ENCODE measurements around the gene WNT16.
"Not testable (repeated sequence)": the region's sequence is repeated elsewhere in the genome, so short reads cannot be mapped to it uniquely, and the experiment has no call there.

WNT16 gene

DNA sequence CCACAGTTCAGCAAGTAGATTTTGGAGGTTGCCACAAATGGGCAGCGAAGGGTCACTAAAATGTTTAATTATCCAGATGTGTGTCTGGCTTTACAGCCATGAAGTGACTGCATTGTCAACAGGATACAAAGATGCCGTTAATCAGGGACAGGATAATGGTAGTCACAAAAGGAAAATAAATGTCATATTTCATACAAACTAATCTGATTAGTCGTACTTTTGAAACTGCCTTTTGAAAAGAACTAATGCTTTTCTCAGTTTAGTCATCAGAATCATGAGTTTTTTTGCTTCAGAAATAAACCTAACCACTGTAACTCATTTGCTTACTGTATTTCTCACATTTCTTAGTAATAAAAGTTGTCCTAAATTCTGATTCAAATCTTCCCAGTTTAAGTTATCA, 22.2 kb upstream of the WNT16 start:
- DNase-seq (ENCODE audit: low read depth, low spot score) = no peak

DNA sequence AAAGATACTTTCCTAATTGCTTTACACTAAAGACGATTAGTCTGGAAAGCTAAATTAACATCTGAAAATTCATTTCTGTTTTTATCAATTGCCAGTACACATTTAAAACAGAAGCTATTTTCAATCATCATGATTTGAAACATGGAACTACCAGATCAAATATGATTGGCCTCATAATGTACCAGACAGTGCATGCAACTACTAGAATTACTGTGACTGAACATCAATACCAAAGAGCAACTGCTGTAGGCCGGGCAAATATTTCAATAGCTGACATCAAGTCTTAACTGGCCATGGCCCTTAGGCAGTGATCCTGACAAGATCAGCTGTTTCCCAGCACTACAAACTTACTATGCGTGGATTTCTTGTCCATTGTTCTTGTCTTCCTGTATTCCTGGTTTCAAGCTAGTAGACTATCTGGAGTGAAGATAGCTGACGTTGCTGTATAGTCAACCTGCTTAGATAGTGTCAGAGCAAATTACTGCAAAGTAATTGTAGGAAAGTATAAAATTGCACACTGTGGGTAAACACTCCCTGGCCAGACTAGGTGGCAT, 21.7 kb upstream of the WNT16 start:
- no peak for DNase-seq (ENCODE audit: low read depth, low spot score)

DNA sequence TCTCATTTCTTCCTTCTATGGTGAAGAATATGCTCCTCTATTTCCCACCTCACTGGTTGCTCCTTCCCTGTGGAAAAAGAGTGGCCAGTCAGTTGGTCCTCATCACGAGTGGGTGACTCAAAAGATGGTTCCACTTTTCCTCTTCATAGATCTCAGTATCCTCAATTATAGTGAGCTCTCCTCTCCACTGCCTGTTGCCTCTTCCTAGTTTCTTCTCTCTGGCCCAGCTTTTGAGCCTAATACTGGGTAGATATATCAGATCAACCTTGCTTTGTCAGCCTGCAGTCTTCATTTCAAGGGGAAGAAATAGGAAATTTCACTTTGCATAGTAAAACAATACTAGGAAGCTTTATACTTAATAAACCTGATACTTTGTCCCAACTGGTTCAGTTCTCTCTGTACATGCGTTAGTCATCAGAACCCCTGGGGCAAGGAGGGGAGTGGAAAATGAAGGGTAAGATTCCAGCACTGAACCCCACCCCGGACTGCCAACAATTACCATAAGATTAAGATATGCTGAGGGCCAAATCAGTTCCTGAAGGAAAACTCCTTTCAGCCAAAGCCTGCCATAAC, 15.5 kb upstream of the WNT16 start:
- DNase-seq (ENCODE audit: low read depth, low spot score) = no peak

DNA sequence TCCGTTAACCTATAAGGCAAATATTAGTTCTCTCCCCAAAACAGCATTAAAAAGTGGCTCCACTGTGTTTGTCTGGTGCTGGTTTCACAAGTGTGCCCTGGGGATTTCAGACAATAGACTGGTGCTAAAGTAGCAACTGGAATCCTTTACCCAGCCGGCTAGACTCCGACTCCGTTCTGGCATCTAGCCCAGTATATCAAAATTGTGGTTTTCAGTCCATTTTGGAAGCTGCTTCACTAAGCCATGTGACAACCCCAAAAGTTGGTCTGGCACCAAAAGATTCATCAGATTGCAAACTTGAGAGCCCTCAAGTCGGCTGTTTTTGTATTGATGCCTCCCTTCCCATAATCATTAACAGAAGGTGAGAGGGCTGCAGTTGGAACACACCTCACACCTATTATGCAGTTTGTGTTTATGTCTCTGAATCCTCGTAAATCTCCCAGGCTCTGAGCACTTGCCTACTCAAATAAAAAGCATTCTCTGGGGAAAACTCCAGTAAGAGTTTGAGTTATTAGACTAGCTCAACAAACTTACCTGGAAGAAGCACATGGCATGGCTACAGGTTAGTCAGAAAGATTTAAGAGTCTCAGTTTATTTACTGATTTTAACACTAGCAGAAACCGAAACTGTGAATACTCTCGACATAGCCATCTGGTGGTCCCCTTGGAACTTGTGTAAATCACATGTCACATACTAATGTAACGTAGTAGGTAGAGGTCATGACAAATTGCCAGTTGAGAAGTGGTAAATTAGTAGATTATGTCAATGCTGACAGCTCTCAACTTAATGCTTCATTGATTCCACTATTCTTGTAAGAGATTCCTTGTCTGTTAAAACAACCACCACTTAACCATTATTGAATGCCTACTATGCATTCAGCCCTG, 14.8 kb upstream of the WNT16 start:
- DNase-seq (ENCODE audit: low read depth, low spot score) = no peak

DNA sequence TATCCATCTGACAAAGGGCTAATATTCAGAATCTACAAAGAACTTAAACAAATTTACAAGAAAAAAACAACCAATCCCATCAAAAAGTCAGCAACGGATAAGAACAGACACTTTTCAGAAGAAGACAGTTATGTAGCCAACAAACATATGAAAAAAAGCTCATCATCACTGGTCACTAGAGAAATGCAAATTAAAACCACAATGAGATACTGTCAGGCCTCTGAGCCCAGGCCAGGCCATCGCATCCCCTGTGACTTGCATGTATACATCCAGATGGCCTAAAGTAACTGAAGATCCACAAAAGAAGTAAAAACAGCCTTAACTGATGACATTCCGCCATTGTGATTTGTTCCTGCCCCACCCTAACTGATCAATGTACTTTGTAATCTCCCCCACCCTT, 13.6 kb upstream of the WNT16 start:
- DNase-seq (ENCODE audit: low read depth, low spot score) = not testable (repeated sequence)

DNA sequence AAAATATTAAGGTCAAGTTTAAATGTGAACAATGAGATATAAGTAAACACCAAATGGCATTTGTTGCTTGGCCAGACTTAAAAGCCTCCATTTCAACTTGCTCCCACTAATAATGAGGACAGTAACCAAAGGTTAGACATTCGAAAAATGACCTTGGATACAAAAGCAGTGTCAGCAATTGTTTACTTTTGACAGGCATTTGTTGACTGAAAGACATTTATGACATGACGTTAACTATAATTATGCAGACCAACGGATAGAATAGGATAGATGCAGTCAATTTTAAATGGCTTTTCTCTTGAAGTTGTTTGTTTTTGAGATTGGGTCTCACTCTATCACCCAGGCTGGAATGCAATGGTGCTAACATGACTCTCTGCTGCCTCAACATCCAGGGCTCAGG, 6.3 kb upstream of the WNT16 start:
- no peak for DNase-seq (ENCODE audit: low read depth, low spot score)

DNA sequence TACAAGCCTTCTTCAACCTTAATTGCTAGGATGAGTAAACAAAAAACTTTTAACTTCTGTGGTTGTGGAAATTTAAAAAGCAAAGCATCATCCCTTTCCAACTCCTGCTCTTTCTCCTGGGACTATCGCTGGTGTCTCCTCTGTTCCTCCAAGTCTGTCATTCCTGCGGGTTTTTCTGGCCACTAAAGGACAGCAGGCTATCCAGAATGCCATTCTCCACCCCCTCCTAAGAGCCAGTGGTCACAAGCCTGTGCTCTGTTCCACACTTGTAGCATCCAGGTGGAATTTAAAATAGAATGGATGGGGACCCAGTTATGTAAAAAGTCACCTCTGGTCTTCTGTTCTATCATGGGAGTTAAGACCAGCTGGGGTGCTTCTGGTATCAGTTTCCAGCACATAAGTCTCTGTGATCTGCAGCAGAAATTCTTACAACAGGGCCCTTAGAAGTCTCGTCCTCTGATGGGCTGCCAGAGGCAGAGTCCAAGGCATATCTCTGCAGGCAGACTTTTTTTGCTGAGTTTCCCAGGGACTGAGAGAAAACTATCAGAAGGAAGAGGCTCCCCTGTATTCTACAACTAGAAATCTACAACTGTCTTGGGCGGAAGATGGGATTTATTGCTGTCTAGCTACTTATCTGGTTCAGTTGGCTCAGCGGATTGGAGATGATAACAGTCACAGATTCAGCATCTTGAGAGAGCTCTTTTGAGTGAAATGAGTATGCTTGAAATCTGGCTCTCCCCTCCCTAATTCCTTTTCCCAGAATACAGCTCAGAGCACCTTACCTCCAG, 5.1 kb upstream of the WNT16 start:
- DNase-seq (ENCODE audit: low read depth, low spot score) = no peak

DNA sequence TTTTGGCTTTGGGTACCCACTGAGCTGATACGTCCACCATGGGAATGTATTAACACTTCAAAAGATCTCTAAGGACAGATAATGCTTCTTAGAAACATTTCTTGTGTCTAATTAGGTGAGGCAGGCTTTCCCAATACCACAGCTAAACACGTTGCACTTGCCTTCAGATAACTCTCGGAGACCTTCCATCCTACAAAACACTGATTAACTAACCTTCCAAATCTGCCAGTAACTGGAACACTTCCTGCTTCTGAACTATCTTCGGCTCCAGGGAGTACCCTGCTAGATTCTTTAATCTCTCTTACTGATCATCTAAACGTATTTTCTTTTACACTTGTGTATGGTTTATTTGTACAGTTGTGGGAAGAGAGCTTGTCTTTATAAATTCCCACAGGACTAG, 1.1 kb upstream of the WNT16 start:
- DNase-seq (ENCODE audit: low read depth, low spot score) = no peak

DNA sequence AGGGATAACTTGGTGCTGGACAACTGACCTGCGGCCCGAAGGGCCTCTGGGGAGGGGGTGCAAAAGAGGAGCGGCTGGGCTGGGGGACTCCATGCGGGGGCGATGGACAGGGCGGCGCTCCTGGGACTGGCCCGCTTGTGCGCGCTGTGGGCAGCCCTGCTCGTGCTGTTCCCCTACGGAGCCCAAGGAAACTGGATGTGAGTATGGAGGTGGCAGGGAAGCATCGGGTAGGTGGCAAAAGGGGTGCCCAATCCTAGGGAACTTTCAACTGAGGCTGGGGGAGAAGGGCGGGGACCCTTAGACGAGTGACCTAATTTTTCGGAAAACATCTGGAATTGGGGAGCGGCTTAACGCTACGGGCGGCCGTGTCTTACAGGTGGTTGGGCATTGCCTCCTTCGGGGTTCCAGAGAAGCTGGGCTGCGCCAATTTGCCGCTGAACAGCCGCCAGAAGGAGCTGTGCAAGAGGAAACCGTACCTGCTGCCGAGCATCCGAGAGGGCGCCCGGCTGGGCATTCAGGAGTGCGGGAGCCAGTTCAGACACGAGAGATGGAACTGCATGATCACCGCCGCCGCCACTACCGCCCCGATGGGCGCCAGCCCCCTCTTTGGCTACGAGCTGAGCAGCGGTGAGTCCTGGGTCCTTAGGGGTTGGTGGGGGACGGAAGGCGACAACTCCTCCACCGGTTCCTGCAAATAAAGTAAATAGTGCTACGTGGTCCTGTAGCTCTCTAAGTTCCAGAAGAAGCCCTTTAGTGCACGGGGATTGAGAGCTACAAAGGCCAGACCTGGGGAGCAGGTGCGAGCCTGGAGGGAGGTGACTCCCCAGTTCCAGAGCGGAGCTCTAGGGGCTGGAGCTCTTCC, 622 bp downstream of the WNT16 start:
- DNase-seq (ENCODE audit: low read depth, low spot score) = no peak

DNA sequence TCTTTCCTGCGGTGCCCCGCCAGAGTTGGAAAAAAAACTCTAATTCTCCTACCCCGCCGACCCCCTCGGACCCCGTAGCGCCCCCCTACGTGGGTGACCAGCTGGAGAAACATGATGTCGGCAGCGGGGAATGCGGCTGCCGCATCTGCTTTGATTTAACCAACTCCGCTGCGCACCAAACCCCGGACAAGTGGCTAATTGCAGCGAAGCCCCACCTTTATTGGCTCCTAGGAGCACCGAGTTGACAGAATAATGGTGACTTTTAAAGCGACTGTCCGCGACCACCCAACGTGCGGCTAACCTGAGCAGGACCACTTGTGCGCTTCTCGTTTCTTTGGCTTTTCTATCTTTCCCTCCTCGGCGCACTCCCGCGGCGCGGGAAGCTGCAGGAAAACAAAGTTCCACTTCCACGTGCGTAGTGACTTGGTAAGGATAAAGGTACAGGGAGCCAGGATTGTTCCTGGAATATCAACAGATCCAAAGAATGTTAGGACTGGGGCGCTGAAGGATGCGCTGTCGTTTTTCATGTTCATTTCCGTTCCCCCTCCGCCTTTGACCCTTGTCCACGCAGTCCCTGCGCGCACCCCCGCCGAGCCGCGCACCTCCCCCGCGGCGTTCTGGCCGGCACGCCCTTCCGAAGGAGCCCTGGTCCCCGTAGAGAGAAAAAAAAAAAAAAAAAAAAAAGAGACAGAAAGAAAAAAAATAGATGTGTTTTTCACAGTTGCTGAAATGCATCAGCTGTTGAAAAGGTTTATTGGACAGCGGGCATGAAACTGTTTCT, 1.4 kb downstream of the WNT16 start:
- peak; percentile 60 for DNase-seq (ENCODE audit: low read depth, low spot score)

DNA sequence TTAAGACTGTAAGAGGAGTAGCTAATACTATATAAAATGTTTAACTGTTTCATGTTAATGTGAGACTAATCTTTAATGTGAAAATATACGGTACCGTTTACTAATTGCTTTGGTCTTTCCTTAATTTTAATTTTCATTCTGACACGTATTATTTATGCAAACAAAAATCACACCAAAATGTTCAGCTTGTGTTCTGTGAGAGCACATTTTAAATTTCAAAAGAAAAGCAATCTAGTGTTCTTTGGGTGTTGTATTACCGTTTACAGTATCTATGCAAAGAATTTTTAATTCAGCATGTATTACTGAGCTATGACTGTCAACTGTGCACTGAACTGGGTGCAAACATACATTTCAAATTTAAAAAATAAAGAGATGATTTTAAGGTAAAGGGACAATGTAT, 2.2 kb downstream of the WNT16 start:
- DNase-seq (ENCODE audit: low read depth, low spot score) = no peak

DNA sequence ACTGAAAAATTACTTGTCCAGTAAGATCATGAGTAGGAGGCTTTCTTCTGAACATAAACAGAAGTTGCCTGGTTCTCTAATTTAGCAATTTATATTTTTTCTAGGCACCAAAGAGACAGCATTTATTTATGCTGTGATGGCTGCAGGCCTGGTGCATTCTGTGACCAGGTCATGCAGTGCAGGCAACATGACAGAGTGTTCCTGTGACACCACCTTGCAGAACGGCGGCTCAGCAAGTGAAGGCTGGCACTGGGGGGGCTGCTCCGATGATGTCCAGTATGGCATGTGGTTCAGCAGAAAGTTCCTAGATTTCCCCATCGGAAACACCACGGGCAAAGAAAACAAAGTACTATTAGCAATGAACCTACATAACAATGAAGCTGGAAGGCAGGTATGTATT, 2.8 kb downstream of the WNT16 start:
- DNase-seq (ENCODE audit: low read depth, low spot score) = no peak

DNA sequence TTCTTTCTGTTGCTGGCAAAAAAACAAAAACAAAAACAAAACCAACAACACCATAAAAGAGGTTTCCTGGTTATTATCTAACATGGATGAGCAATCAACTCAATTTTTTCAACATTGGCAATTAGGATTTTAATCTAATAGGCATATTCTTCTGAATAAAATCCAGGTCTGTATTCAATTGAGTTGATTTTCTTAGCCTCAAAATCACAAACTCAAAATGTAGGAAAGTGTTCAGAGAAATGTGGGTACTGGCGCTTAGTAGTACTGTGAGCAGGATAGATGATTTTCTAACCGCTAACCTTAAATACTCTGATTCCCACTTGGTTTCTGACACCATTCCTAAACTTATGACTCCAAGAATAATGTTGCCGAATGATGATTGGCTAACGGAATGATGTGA, 5.6 kb downstream of the WNT16 start:
- no peak for DNase-seq (ENCODE audit: low read depth, low spot score)

DNA sequence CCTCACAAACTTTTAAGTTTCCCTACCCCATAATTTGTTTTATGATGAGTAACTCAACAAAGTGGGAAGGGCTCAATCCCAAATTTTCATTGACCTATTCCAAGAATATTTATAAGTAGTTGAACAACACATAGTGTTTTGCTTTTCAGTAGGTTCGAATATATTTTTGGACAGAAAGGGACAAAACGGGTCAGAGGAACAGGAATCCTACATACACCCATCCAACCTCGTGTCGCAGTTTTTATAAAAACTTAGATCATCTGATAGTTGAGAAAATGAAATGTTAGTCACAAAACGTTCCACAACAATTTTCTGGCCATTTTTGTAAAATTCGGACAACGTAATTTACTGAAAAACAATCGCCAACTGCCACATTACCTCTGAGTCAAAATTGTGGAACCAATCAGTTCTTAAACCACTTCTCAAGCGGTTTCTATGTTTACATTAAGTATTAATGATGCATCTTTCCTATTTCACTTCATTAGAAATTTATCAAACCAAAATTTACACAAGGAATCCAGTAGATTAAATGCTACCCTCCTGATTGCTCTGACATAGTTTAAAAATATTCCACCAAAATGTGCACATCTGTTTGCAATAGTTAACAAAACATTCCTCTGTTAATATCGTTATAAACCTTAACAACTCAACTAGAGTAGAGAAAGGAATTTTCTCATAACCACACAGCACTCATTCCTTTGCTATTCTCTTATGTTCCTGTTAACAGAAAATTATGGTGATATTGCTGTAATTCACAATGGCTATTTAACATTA, 6.3 kb downstream of the WNT16 start:
- no peak for DNase-seq (ENCODE audit: low read depth, low spot score)

DNA sequence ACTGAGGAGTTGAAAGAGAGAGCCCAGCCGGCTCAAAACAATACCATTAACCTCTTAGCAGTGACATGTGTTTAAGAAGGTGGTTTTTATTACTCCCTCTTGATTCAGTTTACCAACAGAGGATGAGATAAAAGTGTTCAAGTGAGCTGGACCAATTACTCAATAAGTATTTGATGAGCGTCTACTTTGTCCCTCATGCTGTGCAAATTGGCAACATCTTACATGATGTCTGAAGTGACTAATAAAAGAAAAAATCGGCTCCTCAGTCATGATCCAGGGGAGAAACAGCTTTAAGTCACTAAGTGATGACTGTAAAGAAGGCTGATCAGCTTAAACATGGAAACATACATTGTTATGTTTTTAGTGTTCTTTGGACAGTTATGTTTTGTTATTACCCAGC, 7.8 kb downstream of the WNT16 start:
- no peak for DNase-seq (ENCODE audit: low read depth, low spot score)

DNA sequence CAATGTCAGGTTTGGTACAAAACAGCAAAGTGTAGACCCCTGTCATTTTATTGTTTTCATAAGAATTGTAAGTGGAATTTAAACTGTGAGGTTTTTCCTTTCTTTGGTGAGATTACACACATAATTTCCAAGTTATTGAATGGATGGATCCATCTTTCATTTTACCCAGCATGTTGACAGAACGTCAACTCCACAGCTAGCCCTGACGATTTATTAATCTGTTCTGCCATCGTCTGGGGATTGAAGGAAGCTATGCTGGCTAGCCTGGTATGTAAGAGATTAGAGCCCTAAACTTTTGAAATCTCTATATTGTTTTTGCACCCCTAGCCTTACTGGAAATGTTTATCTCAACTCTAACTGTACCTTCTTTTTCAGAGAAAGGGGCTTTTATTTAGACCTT, 8.6 kb downstream of the WNT16 start:
- DNase-seq (ENCODE audit: low read depth, low spot score) = no peak

DNA sequence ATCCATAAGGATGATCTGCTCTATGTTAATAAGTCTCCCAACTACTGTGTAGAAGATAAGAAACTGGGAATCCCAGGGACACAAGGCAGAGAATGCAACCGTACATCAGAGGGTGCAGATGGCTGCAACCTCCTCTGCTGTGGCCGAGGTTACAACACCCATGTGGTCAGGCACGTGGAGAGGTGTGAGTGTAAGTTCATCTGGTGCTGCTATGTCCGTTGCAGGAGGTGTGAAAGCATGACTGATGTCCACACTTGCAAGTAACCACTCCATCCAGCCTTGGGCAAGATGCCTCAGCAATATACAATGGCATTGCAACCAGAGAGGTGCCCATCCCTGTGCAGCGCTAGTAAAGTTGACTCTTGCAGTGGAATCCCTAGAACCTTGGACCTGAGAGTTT, 10.3 kb downstream of the WNT16 start:
- no peak for DNase-seq (ENCODE audit: low read depth, low spot score)

DNA sequence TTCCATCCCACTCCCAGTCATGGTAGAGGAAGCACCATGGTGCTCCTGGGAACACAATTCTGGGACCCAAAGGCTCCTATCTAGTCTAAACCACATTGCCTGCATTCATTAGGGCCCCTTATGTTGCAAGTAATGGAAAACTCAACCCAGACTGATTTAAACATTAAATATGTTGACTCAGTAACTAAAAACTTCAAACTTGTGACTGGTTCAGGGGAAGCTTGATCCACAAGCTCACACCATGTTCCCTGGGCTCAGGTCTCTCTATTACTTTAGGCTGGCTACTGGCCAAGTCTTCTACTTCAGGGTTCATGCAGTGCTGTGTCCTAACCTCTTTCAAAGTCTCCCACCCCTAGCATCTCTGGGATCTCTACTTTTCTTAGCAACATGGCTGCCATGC, 13.1 kb downstream of the WNT16 start:
- DNase-seq (ENCODE audit: low read depth, low spot score) = no peak

DNA sequence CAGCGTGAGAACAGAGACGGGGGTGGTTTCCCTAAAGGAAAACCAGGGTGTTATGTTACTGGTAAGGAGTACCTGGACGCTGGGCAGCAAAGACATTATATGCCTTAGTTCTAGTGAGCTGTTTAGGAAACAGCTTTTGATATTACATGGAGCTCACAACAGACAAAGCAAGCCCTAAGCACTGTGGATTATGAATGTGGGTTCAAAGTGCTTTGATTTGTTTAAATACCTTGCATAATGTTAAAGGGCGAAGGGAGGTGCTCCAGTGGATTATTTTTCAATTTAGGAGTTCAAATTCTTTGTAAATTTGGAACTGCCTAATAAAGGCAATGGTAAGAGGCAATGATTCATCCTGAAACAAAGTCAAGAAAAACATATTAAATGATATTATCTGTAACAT, 13.8 kb downstream of the WNT16 start:
- DNase-seq (ENCODE audit: low read depth, low spot score) = no peak

DNA sequence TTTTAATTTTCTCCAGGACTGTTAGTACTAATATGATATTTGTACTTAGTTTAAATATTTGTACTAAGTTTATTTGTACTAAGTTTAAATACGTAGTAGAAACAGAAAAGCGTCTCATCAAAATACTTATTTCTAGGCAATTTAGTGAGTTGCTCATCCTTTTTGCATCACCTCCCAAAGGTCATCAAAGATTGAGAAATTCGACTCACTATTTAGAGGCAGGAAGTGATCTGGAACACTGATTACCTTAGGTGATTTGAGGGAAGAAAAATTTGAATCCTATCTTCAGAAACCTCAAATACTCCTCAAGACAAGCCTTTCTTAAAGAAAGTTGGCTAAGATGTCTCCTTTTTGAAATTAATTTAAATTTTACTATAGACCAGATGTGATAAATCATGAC, 14.5 kb downstream of the WNT16 start:
- no peak for DNase-seq (ENCODE audit: low read depth, low spot score)

Data from brain pericyte (primary cell).